Choroid plexus epithelial cell (primary cell): Measurements from ENCODE around the gene CDT1.

Experiments used
- DNase-seq: peaks from one replicate; pipeline ENCODE4 v3.0.0-alpha.2; 2010; ENCODE audit warnings: low read depth
- H3K4me3 ChIP-seq: 2 replicates; pipeline ENCODE4 v1.5.1; 2011; ENCODE audit warnings: low read depth, mild to moderate bottlenecking, control low read depth, low read length, moderate library complexity
- TF ChIP-seq, protein P1 (sequence below): conservative IDR thresholded peaks from 2 replicates; pipeline ENCODE4 v1.5.1; 2011; ENCODE audit warnings: low read depth, mild to moderate bottlenecking, control low read depth, inconsistent platforms, low read length, moderate library complexity

The CDT1 gene

GRCh38 chr16:88792668-88793250, 10.8 kb upstream of the CDT1 start:
- no peak overlapping the region for H3K4me3 ChIP-seq
- TF ChIP-seq, protein P1, sequence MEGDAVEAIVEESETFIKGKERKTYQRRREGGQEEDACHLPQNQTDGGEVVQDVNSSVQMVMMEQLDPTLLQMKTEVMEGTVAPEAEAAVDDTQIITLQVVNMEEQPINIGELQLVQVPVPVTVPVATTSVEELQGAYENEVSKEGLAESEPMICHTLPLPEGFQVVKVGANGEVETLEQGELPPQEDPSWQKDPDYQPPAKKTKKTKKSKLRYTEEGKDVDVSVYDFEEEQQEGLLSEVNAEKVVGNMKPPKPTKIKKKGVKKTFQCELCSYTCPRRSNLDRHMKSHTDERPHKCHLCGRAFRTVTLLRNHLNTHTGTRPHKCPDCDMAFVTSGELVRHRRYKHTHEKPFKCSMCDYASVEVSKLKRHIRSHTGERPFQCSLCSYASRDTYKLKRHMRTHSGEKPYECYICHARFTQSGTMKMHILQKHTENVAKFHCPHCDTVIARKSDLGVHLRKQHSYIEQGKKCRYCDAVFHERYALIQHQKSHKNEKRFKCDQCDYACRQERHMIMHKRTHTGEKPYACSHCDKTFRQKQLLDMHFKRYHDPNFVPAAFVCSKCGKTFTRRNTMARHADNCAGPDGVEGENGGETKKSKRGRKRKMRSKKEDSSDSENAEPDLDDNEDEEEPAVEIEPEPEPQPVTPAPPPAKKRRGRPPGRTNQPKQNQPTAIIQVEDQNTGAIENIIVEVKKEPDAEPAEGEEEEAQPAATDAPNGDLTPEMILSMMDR, result no peak
- no peak for DNase-seq

- DNase-seq, result no peak
- TF ChIP-seq, protein P1, result no peak
- H3K4me3 ChIP-seq, result no peak overlapping the region
Observed at GRCh38 chr16:88793251-88793954, 10.2 kb upstream of the CDT1 start.

- no peak overlapping the region for H3K4me3 ChIP-seq
- TF ChIP-seq, protein P1, result no peak
- no peak for DNase-seq
Observed at GRCh38 chr16:88796278-88796677, 7.3 kb upstream of the CDT1 start.

GRCh38 chr16:88798073-88798472, 5.5 kb upstream of the CDT1 start:
- H3K4me3 ChIP-seq, result no peak overlapping the region
- DNase-seq, result no peak
- TF ChIP-seq, protein P1, result no peak

DNA sequence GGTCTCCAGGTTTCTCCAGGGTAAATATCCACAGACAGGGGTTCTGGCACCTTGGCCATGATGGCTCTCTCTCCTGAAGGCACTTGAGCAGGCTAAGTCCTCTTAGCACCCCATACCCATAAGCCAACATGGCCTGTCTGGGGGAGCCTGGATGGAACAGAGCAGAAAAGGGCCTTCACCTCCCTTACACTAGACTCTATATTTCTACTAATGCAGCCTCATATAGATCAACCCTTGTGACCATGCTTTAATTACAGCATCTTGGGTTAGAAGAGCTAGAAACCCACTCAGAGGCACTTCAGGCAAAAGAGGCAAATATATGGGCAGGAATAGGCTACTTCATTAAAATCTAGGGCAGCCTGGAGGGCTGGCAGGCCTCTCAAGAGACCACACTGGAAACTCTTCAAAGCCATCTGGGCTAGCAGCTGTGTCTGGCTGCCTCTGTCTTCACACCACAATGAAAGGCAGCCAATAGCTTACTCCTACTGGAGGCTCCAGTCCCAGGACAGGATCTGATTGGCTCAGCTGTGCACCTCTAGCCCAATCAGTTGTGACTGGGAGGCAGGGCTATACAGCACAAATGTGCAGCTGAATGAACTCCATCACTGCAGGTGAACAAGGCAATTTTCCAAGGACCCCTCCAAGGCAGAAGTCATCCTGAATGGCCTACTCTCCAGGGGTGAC, 4.7 kb upstream of the CDT1 start:
- H3K4me3 ChIP-seq, result no peak overlapping the region
- TF ChIP-seq, protein P1, result no peak
- no peak for DNase-seq

DNA sequence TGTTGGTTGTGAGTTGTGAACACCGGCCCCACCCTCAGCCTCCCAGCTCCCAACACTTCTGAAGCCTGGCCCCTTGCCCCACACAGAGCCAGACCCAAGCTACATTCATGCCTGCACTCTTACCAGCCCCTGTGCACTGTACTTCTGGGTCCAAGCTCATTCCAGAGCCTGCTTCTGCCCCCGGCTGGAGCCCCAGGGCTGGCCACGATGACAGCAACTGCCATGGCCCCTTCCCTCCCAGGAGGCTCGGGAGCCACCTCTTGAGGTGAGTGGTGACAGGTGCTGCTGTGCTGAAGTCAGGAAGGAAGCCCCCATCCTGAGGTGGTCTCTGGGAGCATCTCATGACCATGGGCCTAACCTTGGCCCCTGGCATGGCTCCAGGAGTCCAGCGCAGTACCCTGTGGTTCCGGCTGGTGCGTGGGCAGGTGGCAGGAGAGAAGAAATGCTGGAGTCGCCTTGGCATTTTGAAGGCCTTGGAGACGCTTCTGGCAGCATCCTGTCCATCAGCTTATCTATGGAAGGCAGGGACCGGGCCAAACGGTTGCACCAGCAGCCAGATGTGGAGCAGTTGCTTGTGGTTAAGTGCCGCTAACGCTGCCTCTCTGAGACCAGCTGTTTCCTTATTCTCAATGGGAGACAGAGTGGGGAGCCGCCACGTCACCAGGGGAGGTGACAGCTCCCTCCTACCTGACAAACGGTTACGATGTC, 3.9 kb upstream of the CDT1 start:
- no peak for DNase-seq
- TF ChIP-seq, protein P1, result no peak
- no peak overlapping the region for H3K4me3 ChIP-seq
